Measurements from ENCODE around the gene TMEM53.

TMEM53 gene

DNA sequence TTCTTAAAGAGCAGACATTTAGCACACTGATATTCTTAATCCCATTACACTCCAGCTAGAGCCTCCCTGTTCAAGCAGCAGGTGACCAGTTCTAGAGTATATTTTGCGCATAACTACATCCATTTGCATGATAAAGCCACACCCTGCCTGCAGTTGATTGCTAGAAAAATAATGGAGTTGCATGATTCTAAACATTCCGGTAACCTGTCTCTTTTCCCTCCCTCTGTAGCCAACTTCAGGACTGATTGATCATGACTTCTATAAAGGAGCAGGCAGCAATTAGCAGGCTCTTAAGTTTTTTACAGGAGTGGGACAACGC is 15.1 kb upstream of the TMEM53 start:
- no peaks in the 10 kb centered on the region for H3K27me3 Mint-ChIP-seq
- H3K4me3 Mint-ChIP-seq, result no peak overlapping the region
- H3K9me3 Mint-ChIP-seq, result peaks cover 0 to 2% of the 10 kb centered on the region in 2 donors
- DNase-seq, result no peak
- H3K27ac Mint-ChIP-seq, result no peak overlapping the region
- H3K4me1 Mint-ChIP-seq, result peaks cover 18 to 46% of the 10 kb centered on the region in 2 donors
- ATAC-seq (replicated peaks), result no peak
- peaks cover 0 to 1% of the 10 kb centered on the region in 2 donors for H3K36me3 Mint-ChIP-seq

DNA sequence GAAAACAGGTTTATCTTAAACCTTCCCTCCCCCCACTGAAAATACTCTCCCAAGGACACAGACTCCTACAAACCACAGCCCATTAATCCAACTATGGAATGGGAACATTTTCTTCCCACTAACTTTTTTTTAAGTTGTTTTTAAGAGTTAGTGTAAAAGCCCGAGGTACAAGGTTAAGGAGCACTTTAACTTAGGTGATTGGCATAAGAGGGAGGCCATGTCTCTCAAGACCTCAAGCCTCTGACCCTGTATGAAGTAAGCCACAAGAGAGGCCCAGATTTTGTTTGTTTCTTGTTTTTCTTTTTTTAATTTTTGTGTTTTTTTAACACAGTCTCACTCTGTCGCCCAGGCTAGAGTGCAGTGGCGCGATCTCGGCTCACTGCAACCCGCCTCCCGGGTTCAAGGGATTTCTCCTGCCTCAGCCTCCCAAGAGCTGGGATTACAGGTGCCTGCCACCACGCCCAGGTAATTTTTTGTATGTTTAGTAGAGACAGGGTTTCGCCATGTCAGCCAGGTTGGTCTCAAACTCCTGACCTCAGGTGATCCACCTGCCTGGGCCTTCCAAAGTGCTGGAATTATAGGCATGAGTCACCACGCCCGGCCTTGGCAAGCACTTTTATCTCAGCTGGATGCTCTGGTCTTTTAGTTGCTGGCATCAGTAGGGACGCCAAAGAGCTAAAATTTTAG is 14.6 kb upstream of the TMEM53 start:
- DNase-seq, result no peak
- H3K27me3 Mint-ChIP-seq, result no peaks in the 10 kb centered on the region
- H3K36me3 Mint-ChIP-seq, result peaks cover 0 to 1% of the 10 kb centered on the region in 2 donors
- H3K4me1 Mint-ChIP-seq, result peaks cover 20 to 47% of the 10 kb centered on the region in 2 donors
- peaks cover 0 to 2% of the 10 kb centered on the region in 2 donors for H3K9me3 Mint-ChIP-seq
- H3K4me3 Mint-ChIP-seq, result no peak overlapping the region
- H3K27ac Mint-ChIP-seq, result no peak overlapping the region
- no peak for ATAC-seq (replicated peaks)

DNA sequence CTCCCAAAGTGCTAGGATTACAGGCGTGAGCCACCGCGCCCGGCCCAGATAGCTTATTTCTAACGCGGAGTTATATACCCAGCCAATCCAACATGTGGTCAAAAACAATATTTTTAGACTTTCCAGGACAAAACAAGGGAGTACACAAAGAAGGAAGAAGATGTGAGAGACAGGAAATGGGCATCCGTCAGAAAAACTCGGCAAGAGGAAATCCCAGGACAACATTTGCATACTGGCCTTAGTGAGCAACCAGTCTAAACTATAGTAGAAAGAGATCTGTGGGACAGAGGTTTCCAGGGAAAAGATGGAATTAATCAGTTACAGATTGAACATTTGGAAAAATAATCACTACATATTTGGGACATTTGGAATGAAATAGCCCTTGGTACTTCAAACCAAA is 11.6 kb upstream of the TMEM53 start:
- Mint-ChIP-seq H3K4me1 (peaks cover 14 to 37% of the 10 kb centered on the region in 2 donors), H3K27ac (no peak overlapping the region), H3K27me3 (no peaks in the 10 kb centered on the region), H3K36me3 (no peaks in the 10 kb centered on the region), H3K4me3 (no peak overlapping the region), H3K9me3 (no peaks in the 10 kb centered on the region)
- ATAC-seq (replicated peaks), result no peak
- DNase-seq, result no peak

DNA sequence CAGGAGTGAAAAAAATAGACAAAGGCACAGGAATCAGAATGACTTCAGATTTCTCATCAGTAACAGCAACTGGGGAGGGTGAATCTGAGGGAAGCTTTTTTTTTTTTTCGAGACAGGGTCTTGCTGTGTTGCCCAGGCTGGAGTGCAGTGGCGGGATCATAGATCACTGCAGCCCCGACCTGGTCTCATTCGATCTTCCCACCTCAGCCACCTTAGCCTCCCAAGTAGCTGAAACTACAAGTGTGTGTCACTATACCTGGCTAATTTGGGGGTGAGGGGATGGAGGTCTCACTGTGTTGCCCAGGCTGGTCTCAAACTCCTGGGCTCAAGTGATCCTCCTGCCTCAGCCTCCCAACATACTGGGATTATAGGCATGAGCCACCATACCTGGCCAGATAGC is 10.9 kb upstream of the TMEM53 start:
- H3K36me3 Mint-ChIP-seq, result no peaks in the 10 kb centered on the region
- DNase-seq (no peak), ATAC-seq (replicated peaks) (no peak)
- no peaks in the 10 kb centered on the region for H3K27me3 Mint-ChIP-seq
- peaks cover 14 to 37% of the 10 kb centered on the region in 2 donors for H3K4me1 Mint-ChIP-seq
- no peak overlapping the region for H3K4me3 Mint-ChIP-seq
- H3K27ac Mint-ChIP-seq, result no peak overlapping the region
- no peaks in the 10 kb centered on the region for H3K9me3 Mint-ChIP-seq

DNA sequence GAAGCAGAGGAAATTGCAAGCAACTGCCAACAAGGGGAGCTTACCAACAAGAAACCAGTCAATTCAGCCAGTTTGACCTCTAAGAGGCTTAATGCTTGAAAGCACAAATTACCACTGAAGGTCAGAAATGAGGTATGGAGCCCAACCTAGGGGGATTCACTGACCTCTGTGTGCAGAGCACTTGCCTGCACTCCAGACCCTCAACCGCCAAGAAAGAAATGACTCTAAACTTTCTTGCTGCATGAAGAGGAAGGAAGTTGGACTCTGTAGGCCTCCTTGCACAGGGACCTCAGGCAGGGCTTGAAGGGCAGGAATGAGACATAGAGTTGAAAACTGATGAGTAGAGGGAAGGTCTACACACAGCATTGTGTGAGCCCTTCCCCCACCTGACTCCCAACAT is 10.2 kb upstream of the TMEM53 start:
- Mint-ChIP-seq H3K36me3 (peaks cover 4% of the 10 kb centered on the region in 2 donors), H3K27me3 (no peaks in the 10 kb centered on the region), H3K27ac (peak overlapping the region; percentile 72), H3K9me3 (no peaks in the 10 kb centered on the region), H3K4me3 (peak overlapping the region; percentile 45 to 46), H3K4me1 (peaks cover 14 to 37% of the 10 kb centered on the region in 2 donors)
- ATAC-seq (replicated peaks) (peak; percentile 98 to 99), DNase-seq (peak; percentile 75)

DNA sequence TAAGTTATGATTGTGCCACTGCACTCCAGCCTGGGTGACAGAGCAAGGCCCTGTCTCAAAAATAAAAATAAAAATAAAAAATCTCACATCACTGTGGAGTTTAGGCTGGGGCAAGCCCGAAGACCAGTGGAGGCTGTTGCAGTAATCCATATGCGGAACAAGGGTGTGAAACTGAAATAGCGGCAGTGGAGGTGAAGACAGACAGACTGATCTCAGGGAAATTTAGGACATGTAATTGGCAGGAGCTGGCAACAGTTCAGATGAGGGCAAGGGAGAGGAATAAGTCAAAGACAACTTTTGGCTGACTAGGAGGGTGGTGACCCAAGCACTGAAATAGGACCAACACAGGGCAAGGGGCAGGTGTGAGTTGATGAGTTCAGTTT is 8.6 kb upstream of the TMEM53 start:
- DNase-seq (no peak), ATAC-seq (replicated peaks) (no peak)
- Mint-ChIP-seq H3K4me1 (peaks cover 14 to 37% of the 10 kb centered on the region in 2 donors), H3K9me3 (no peaks in the 10 kb centered on the region), H3K27ac (peak overlapping the region; percentile 26), H3K27me3 (no peaks in the 10 kb centered on the region), H3K4me3 (no peak overlapping the region), H3K36me3 (peaks cover 4 to 5% of the 10 kb centered on the region in 2 donors)

GRCh38 chr1:44681905-44682882 is 7.9 kb upstream of the TMEM53 start:
- H3K27me3 Mint-ChIP-seq, result no peaks in the 10 kb centered on the region
- peaks cover 14 to 37% of the 10 kb centered on the region in 2 donors for H3K4me1 Mint-ChIP-seq
- no peak overlapping the region for H3K27ac Mint-ChIP-seq
- no peaks in the 10 kb centered on the region for H3K9me3 Mint-ChIP-seq
- ATAC-seq (replicated peaks), result no peak
- peaks cover 4 to 5% of the 10 kb centered on the region in 2 donors for H3K36me3 Mint-ChIP-seq
- H3K4me3 Mint-ChIP-seq, result no peak overlapping the region
- no peak for DNase-seq

DNA sequence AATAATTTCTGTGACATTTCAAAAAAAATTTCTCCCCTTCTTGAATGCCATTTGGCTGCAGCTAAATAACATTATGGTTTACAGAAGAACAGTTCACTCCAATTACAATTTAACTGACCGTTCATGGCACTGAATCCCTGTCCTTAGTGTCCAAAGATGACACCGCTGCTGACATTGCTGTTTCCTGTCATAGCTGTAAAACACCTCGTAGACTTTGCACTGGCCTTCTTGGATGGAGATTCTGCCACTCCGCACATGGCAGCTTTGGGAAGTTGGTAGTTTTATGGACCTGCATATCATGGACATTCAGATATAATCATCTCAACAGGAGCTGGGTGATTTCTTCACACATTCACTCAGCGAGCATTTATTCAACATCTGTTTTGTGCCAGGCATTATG is 5.2 kb upstream of the TMEM53 start:
- ATAC-seq (replicated peaks), result no peak
- no peak overlapping the region for H3K4me3 Mint-ChIP-seq
- peaks cover 13 to 30% of the 10 kb centered on the region in 2 donors for H3K4me1 Mint-ChIP-seq
- no peaks in the 10 kb centered on the region for H3K27me3 Mint-ChIP-seq
- DNase-seq, result no peak
- peaks cover 4 to 5% of the 10 kb centered on the region in 2 donors for H3K36me3 Mint-ChIP-seq
- no peak overlapping the region for H3K27ac Mint-ChIP-seq
- no peaks in the 10 kb centered on the region for H3K9me3 Mint-ChIP-seq

GRCh38 chr1:44678626-44679025 is 4.3 kb upstream of the TMEM53 start:
- DNase-seq (no peak), ATAC-seq (replicated peaks) (no peak)
- Mint-ChIP-seq H3K27ac (no peak overlapping the region), H3K4me3 (no peak overlapping the region), H3K36me3 (peaks cover 4 to 5% of the 10 kb centered on the region in 2 donors), H3K4me1 (peaks cover 8 to 23% of the 10 kb centered on the region in 2 donors), H3K9me3 (no peaks in the 10 kb centered on the region), H3K27me3 (no peaks in the 10 kb centered on the region)

GRCh38 chr1:44678120-44678519 is 3.8 kb upstream of the TMEM53 start:
- DNase-seq (no peak), ATAC-seq (replicated peaks) (no peak)
- no peaks in the 10 kb centered on the region for H3K9me3 Mint-ChIP-seq
- H3K27ac Mint-ChIP-seq, result no peak overlapping the region
- no peak overlapping the region for H3K4me3 Mint-ChIP-seq
- peaks cover 4 to 5% of the 10 kb centered on the region in 2 donors for H3K36me3 Mint-ChIP-seq
- peaks cover 10 to 23% of the 10 kb centered on the region in 2 donors for H3K4me1 Mint-ChIP-seq
- H3K27me3 Mint-ChIP-seq, result no peaks in the 10 kb centered on the region

DNA sequence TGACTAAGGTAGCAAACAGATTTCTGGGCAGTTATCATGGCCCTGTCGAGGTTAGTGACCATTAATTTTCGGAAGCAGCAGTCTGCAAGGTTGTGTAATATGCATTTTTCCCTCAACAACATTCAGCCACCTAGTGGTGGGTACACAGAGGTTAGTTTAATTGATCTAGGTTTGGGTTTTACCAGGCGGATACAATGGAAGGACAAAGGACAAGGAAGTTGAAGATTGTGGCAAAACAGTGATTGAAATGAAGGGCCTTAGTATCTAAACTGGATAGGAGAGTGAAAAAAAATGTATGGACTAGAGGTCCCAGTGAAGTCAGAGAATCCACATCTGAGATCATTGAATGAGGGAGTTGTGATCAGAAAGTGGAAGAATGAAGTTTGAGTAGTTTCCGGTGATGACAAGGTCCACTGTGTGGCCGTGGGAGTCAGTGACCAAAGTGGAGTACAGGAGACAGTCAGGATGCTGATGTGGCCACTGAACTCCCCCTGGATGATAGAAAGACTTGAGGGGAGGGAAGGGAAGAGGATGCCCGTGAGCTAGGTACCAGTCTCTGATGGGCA is 3.0 kb upstream of the TMEM53 start:
- Mint-ChIP-seq H3K4me1 (peaks cover 11 to 26% of the 10 kb centered on the region in 2 donors), H3K4me3 (no peak overlapping the region), H3K36me3 (peaks cover 4 to 5% of the 10 kb centered on the region in 2 donors), H3K27ac (no peak overlapping the region), H3K27me3 (no peaks in the 10 kb centered on the region), H3K9me3 (no peaks in the 10 kb centered on the region)
- no peak for ATAC-seq (replicated peaks)
- DNase-seq, result no peak

- DNase-seq (peak; percentile 37), ATAC-seq (replicated peaks) (peak; percentile 8 to 10)
- Mint-ChIP-seq H3K4me3 (no peak overlapping the region), H3K27ac (no peak overlapping the region), H3K4me1 (peaks cover 16 to 29% of the 10 kb centered on the region in 2 donors), H3K27me3 (no peaks in the 10 kb centered on the region), H3K36me3 (peaks cover 4 to 5% of the 10 kb centered on the region in 2 donors), H3K9me3 (no peaks in the 10 kb centered on the region)
Measured at GRCh38 chr1:44676484-44677200, 2.4 kb upstream of the TMEM53 start.

- Mint-ChIP-seq H3K27me3 (no peaks in the 10 kb centered on the region), H3K4me3 (peak overlapping the region; percentile 89 to 90), H3K36me3 (peaks cover 4 to 7% of the 10 kb centered on the region in 2 donors), H3K4me1 (peaks cover 22 to 35% of the 10 kb centered on the region in 2 donors), H3K27ac (peak overlapping the region; percentile 94), H3K9me3 (no peaks in the 10 kb centered on the region)
- ATAC-seq (replicated peaks), result no peak
- DNase-seq, result no peak
Measured at GRCh38 chr1:44675186-44675585, 905 bp upstream of the TMEM53 start.

DNA sequence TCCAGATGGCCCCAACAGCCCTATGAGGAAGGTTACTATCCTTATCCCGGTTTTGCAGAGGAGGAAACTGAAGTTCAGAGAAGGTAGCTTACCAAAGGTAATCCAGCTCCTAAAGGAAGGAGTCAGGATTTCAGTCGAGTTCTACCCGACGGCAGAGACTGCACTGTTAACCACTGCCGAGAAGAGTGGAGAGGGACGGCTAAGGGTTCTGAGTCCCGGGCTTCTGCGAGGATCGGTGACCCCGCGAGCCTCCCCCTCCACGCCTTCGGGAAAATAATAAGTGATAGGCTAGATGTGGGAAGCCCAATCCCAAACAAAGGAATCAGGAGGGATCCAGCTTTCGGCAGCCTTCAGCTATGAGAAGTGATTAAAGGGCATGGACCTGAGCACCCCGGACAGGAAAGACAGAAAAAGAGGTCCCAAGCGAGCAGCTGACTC is 587 bp downstream of the TMEM53 start:
- peak overlapping the region; percentile 33 for H3K27ac Mint-ChIP-seq
- DNase-seq, result no peak
- no peaks in the 10 kb centered on the region for H3K9me3 Mint-ChIP-seq
- peak; percentile 0 to 2 for ATAC-seq (replicated peaks)
- H3K4me3 Mint-ChIP-seq, result peak overlapping the region; percentile 89 to 90
- no peaks in the 10 kb centered on the region for H3K27me3 Mint-ChIP-seq
- H3K4me1 Mint-ChIP-seq, result peaks cover 23 to 35% of the 10 kb centered on the region in 2 donors
- H3K36me3 Mint-ChIP-seq, result peaks cover 0 to 4% of the 10 kb centered on the region in 2 donors
